ENCODE results near the gene GRK2. TPM values are rescaled to one million over a fixed set of nuclear protein-coding genes. Genes with fewer than 3 reads are reported as not detected.

GRK2 gene
- total RNA-seq, 1 donor: 33.2 TPM

- no peak for DNase-seq (ENCODE audit: low read depth)
- no peak for TF ChIP-seq CTCF (IDR thresholded peaks at IDR 0.05; ENCODE audit: insufficient read depth, low read depth, low read length)
- H3K4me3 ChIP-seq (ENCODE audit: low read depth, low read length): no peak overlapping the region
Measured at GRCh38 chr11:67283481-67283963, 17.2 kb downstream of the GRK2 start.

GRCh38 chr11:67284811-67285540 is 18.7 kb downstream of the GRK2 start:
- no peak for TF ChIP-seq CTCF (IDR thresholded peaks at IDR 0.05; ENCODE audit: insufficient read depth, low read depth, low read length)
- H3K4me3 ChIP-seq (ENCODE audit: low read depth, low read length): no peak overlapping the region
- no peak for DNase-seq (ENCODE audit: low read depth)

GRCh38 chr11:67285541-67286498 is 19.5 kb downstream of the GRK2 start:
- no peak overlapping the region for H3K4me3 ChIP-seq (ENCODE audit: low read depth, low read length)
- no peak for DNase-seq (ENCODE audit: low read depth)
- no peak for TF ChIP-seq CTCF (IDR thresholded peaks at IDR 0.05; ENCODE audit: insufficient read depth, low read depth, low read length)

- DNase-seq (ENCODE audit: low read depth): no peak
- no peak for TF ChIP-seq CTCF (IDR thresholded peaks at IDR 0.05; ENCODE audit: insufficient read depth, low read depth, low read length)
- no peak overlapping the region for H3K4me3 ChIP-seq (ENCODE audit: low read depth, low read length)
Measured at GRCh38 chr11:67286621-67287333, 20.5 kb downstream of the GRK2 start.

- no peak for TF ChIP-seq CTCF (IDR thresholded peaks at IDR 0.05; ENCODE audit: insufficient read depth, low read depth, low read length)
- no peak for DNase-seq (ENCODE audit: low read depth)
- H3K4me3 ChIP-seq (ENCODE audit: low read depth, low read length): peak overlapping the region; percentile 84
Measured at GRCh38 chr11:67287355-67288197, 21.3 kb downstream of the GRK2 start.

GRCh38 chr11:67288198-67288451 is 21.9 kb downstream of the GRK2 start:
- no peak for DNase-seq (ENCODE audit: low read depth)
- H3K4me3 ChIP-seq (ENCODE audit: low read depth, low read length): peak overlapping the region; percentile 84
- TF ChIP-seq CTCF (IDR thresholded peaks at IDR 0.05; ENCODE audit: insufficient read depth, low read depth, low read length): no peak

Measured in fibroblast of villous mesenchyme (primary cell).